ENCODE data around the gene ZNF853.
"Not testable (repeated sequence)": the region's sequence is repeated elsewhere in the genome, so short reads cannot be mapped to it uniquely, and the experiment has no call there.

The ZNF853 gene

GRCh38 chr7:6614953-6615722 is at the start of gene ZNF853:
Gene ZNF853, plus strand, starts transcription at chr7:6615610. Its CDS starts 565 bp downstream, at chr7:6616175.
- no peak for DNase-seq

- DNase-seq, result no peak
These were observed 49.8 kb upstream of the ZNF853 start for GRCh38 chr7:6565655-6566054.

GRCh38 chr7:6567886-6568285 is 47.5 kb upstream of the ZNF853 start:
- DNase-seq, result no peak

- no peak for DNase-seq
These were observed 44.1 kb upstream of the ZNF853 start for GRCh38 chr7:6571160-6571779.

GRCh38 chr7:6575281-6576023 is 40.0 kb upstream of the ZNF853 start:
- no peak for DNase-seq

GRCh38 chr7:6576024-6576866 is 39.2 kb upstream of the ZNF853 start:
- no peak for DNase-seq

GRCh38 chr7:6576867-6577368 is 38.5 kb upstream of the ZNF853 start:
- not testable (repeated sequence) for DNase-seq

GRCh38 chr7:6577369-6578113 is 37.9 kb upstream of the ZNF853 start, which contains the start of gene ZDHHC4:
Gene ZDHHC4, plus strand, starts transcription at chr7:6577454. Its CDS starts 3,108 bp downstream, at chr7:6580562.
- DNase-seq, result peak; percentile 69 to 75

GRCh38 chr7:6578114-6579084 is 37.0 kb upstream of the ZNF853 start:
- no peak for DNase-seq

- DNase-seq, result peak; percentile 73 to 74
These were observed 36.0 kb upstream of the ZNF853 start for GRCh38 chr7:6579446-6579845.

GRCh38 chr7:6585746-6586432 is 29.5 kb upstream of the ZNF853 start:
- not testable (repeated sequence) for DNase-seq

GRCh38 chr7:6588566-6588965 is 26.8 kb upstream of the ZNF853 start:
- no peak for DNase-seq

- DNase-seq, result no peak
These were observed 26.1 kb upstream of the ZNF853 start for GRCh38 chr7:6589151-6589828.

GRCh38 chr7:6589829-6590644 is 25.4 kb upstream of the ZNF853 start, which contains the start of gene INTS15:
Gene INTS15, plus strand, starts transcription at chr7:6590021. Its CDS starts 263 bp downstream, at chr7:6590284.
- DNase-seq, result peak; percentile 56 to 61

GRCh38 chr7:6590645-6591110 is 24.7 kb upstream of the ZNF853 start:
- DNase-seq, result peak; percentile 9 to 21

- no peak for DNase-seq
These were observed 15.3 kb upstream of the ZNF853 start for GRCh38 chr7:6600093-6600492.

- no peak for DNase-seq
These were observed 11.0 kb upstream of the ZNF853 start for GRCh38 chr7:6604458-6604857.
